Endothelial cell of umbilical vein (primary cell): ENCODE measurements around the gene PPP1CA. TPM values are rescaled to one million over a fixed set of nuclear protein-coding genes. Genes with fewer than 3 reads are reported as not detected.

Source experiments
- BruUV-seq: library from RNA; stranded (reverse); fragments of 400-500 nt; replicated peaks from 2 replicates; lab custom pipeline; 2021; lab: Mats Ljungman, UMichigan
- CTCF ChIA-PET: fragments of 300-600, 350-600 bp; sonication (Branson Sonifier 250); formaldehyde crosslinking; loops from one replicate; lab custom pipeline; 2021; ENCODE audit warnings: antibody characterized with exemption, inconsistent platforms; lab: Charles Lee
- POLR2A ChIA-PET: fragments of 300-600, 350-600 bp; sonication (Branson Sonifier 250); formaldehyde crosslinking; loops from one replicate; lab custom pipeline; 2021; ENCODE audit warnings: antibody characterized with exemption, inconsistent platforms; lab: Charles Lee
- DNase-seq: peaks from one replicate; pipeline ENCODE4 v3.0.0-alpha.2; 2011; ENCODE audit warnings: low read depth, low spot score
- FAIRE-seq: peaks from 2 replicates; lab custom pipeline; 2011; peaks lifted over from hg19 to GRCh38; lab: Jason Lieb, UNC
- H2AFZ ChIP-seq: 2 replicates; pipeline ENCODE4 v1.6.0; 2012; ENCODE audit warnings: low read depth, low read length, control low read depth, inconsistent platforms
- H3K27ac ChIP-seq: 2 replicates; pipeline ENCODE4 v1.5.1; 2011; ENCODE audit warnings: low read depth, mild to moderate bottlenecking, control low read depth, low read length, moderate library complexity; ENCODE audit not compliant: insufficient read depth
- H3K27me3 ChIP-seq, 2 experiments: 2 replicates each; pipeline versions ENCODE4 v1.6.0 to v1.6.1; 2011; ENCODE audit warnings: low read length in 2 of 2, mixed read lengths in 1 of 2; ENCODE audit not compliant: control insufficient read depth in 2 of 2, insufficient read depth in 2 of 2
- H3K36me3 ChIP-seq, 2 experiments: 2 replicates in 1 of 2; 3 replicates in 1 of 2; pipeline ENCODE4 v1.5.1; 2011; ENCODE audit warnings: low read length in 2 of 2, mild to moderate bottlenecking in 1 of 2, moderate library complexity in 1 of 2; ENCODE audit not compliant: control insufficient read depth in 2 of 2, insufficient read depth in 2 of 2; ENCODE audit errors: extremely low read depth in 1 of 2
- H3K4me1 ChIP-seq: 3 replicates; pipeline ENCODE4 v1.5.1; 2011; ENCODE audit warnings: mild to moderate bottlenecking, low read length; ENCODE audit not compliant: control insufficient read depth, insufficient read depth; ENCODE audit errors: extremely low read depth
- H3K4me2 ChIP-seq: 2 replicates; pipeline ENCODE4 v1.6.1; 2011; ENCODE audit warnings: low read length, control low read depth, mixed read lengths; ENCODE audit not compliant: insufficient read depth
- H3K4me3 ChIP-seq, 3 experiments: fragments of 200-600 bp in 1 of 3; sonication (generic), shearing (Covaris generic) in 1 of 3; replicated peaks in 1 of 3; 2 replicates each; pipeline ENCODE4 v1.5.1; 2011 to 2016; ENCODE audit warnings: control low read depth in 3 of 3, low read length in 3 of 3, mild to moderate bottlenecking in 2 of 3, inconsistent platforms in 1 of 3, low read depth in 1 of 3, moderate library complexity in 1 of 3; ENCODE audit not compliant: insufficient read depth in 1 of 3
- H3K79me2 ChIP-seq: 2 replicates; pipeline ENCODE4 v1.6.0; 2012; ENCODE audit warnings: low read length, inconsistent platforms; ENCODE audit not compliant: control insufficient read depth, insufficient read depth
- H3K9ac ChIP-seq: replicated peaks from 2 replicates; pipeline ENCODE3; 2011; ENCODE audit warnings: low read length, control low read depth; ENCODE audit not compliant: insufficient read depth; ENCODE audit errors: extremely low read depth
- H3K9me1 ChIP-seq: replicated peaks from 3 replicates; pipeline ENCODE4 v1.6.0; 2011; ENCODE audit warnings: mild to moderate bottlenecking, low read length; ENCODE audit not compliant: control insufficient read depth, insufficient read depth; ENCODE audit errors: extremely low read depth
- H3K9me3 ChIP-seq: replicated peaks from 2 replicates; pipeline ENCODE4 v1.5.1; 2012; ENCODE audit warnings: low read length, inconsistent platforms; ENCODE audit not compliant: control insufficient read depth, insufficient read depth
- H4K20me1 ChIP-seq: replicated peaks from 2 replicates; pipeline ENCODE3; 2011; ENCODE audit warnings: mild to moderate bottlenecking, low read length; ENCODE audit not compliant: control insufficient read depth, insufficient read depth; ENCODE audit errors: extremely low read depth
- CTCF ChIP-seq, 2 donors: IDR thresholded peaks; 1 replicate in 1 of 2; 2 replicates in 1 of 2; pipeline ENCODE4 v1.5.1; 2011; ENCODE audit warnings: low read length in 2 of 2, mild to moderate bottlenecking in 2 of 2, moderate library complexity in 2 of 2, control low read depth in 1 of 2, inconsistent platforms in 1 of 2, low read depth in 1 of 2; ENCODE audit not compliant: insufficient read depth in 1 of 2; ENCODE audit errors: extremely low read depth in 1 of 2
- EZH2 ChIP-seq: IDR thresholded peaks from 2 replicates; pipeline ENCODE4 v1.6.1; 2012; ENCODE audit warnings: borderline replicate concordance, low read depth, mild to moderate bottlenecking, moderate library complexity, low read length, inconsistent platforms; ENCODE audit not compliant: severe bottlenecking
- FOS ChIP-seq: IDR thresholded peaks from 2 replicates; pipeline ENCODE4 v1.6.1; 2011; ENCODE audit warnings: mild to moderate bottlenecking, low read length, moderate library complexity, borderline replicate concordance; ENCODE audit not compliant: insufficient read depth
- GATA2 ChIP-seq: IDR thresholded peaks from 2 replicates; pipeline ENCODE4 v1.7.0; 2011; ENCODE audit warnings: low read depth, mild to moderate bottlenecking, moderate library complexity, mixed read lengths, low read length; ENCODE audit not compliant: insufficient read length, insufficient read depth
- JUN ChIP-seq: IDR thresholded peaks from 2 replicates; pipeline ENCODE4 v1.6.1; 2011; ENCODE audit warnings: borderline replicate concordance, low read depth; ENCODE audit not compliant: insufficient read length, insufficient read depth
- MAX ChIP-seq: IDR thresholded peaks from 2 replicates; pipeline ENCODE4 v1.6.1; 2011; ENCODE audit not compliant: insufficient read depth, insufficient read length
- MYC ChIP-seq: IDR thresholded peaks from one replicate; pipeline ENCODE4 v1.6.1; 2011; ENCODE audit warnings: mild to moderate bottlenecking, low read depth, low read length
- POLR2A ChIP-seq: IDR thresholded peaks from 2 replicates; pipeline ENCODE4 v1.6.1; 2012; ENCODE audit warnings: low read depth, mild to moderate bottlenecking, control low read depth, low read length
- POLR2AphosphoS5 ChIP-seq: IDR thresholded peaks from 2 replicates; pipeline ENCODE4 v1.6.1; 2012; ENCODE audit warnings: low read depth, mild to moderate bottlenecking, control low read depth, low read length, moderate library complexity; ENCODE audit not compliant: insufficient read depth
- dilution Hi-C: fragments of 300-500 bp; cut with MboI; formaldehyde crosslinking; loops from one replicate; pipeline ENCODE4 v1.15.0; 2019; ENCODE audit warnings: low sequenced_read_pairs; ENCODE audit not compliant: extremely low pct_ligation_motif_present
- intact Hi-C: fragments of 100-400 bp; cut with micrococcal nuclease; formaldehyde crosslinking; loops from one replicate; pipeline ENCODE4 v1.10.0; 2022
- polyA plus RNA-seq, 4 experiments: library from polyadenylated mRNA; depleted of rRNA in 3 of 4; stranded (reverse) in 3 of 4; unstranded in 1 of 4; fragments of >200 nt; gene quantifications; 2 replicates each; pipeline versions ENCODE4 v1.2.1 to v1.2.3, GENCODE V29; 2011 to 2012; ENCODE audit warnings: missing spikeins in 1 of 4
- total RNA-seq: library from RNA; stranded (reverse); gene quantifications from 2 replicates; pipeline ENCODE4 v1.2.3, GENCODE V29; 2021

PPP1CA gene
- total and polyA plus RNA-seq, 2 donors (not counting 3 experiments of a cell fraction or from before 2014, with no cell fraction given): 192 to 419 TPM

- Histone ChIP-seq H4K20me1 (no peaks in the 10 kb centered on the region), H3K9me3 (no peaks in the 10 kb centered on the region), H3K79me2 (no peaks in the 10 kb centered on the region), H3K4me1 (peaks cover 7% of the 10 kb centered on the region), H3K4me3 (no peak overlapping the region), H3K4me2 (no peak overlapping the region), H2AFZ (no peak overlapping the region), H3K27ac (no peak overlapping the region), H3K36me3 (no peaks in the 10 kb centered on the region), H3K9ac (no peak overlapping the region), H3K9me1 (no peaks in the 10 kb centered on the region), H3K27me3 (no peaks in the 10 kb centered on the region)
- intact Hi-C loops (no loop called here), dilution Hi-C loops (no loop called here)
- ChIA-PET CTCF (interaction anchor here (0.8 to 1.4 kb wide), 9 partner anchors 8 to 208 kb away, joined by 3 to 10 read pairs (median 4); partner anchors contain the start of genes AIP, CORO1B, PPP1CA and RAD9A), POLR2A (interaction anchor here (1.5 kb wide), 1 partner anchor 10 kb away, joined by 4 read pairs; no protein-coding TSS in a partner anchor)
- DNase-seq: no peak
- FAIRE-seq: no peak
- BruUV-seq: no TSS peak
- TF ChIP-seq GATA2 (no peak), POLR2A (no peak), MYC (no peak)
These were observed 49.4 kb upstream of the PPP1CA start for GRCh38 chr11:67450796-67451657.

GRCh38 chr11:67449116-67449844, 47.6 kb upstream of the PPP1CA start:
- ChIA-PET POLR2A (interaction anchor here (0.6 kb wide), 1 partner anchor 14 kb away, joined by 3 read pairs; no protein-coding TSS in a partner anchor), CTCF (interaction anchor here (0.8 to 1.6 kb wide), 2 partner anchors 47 to 66 kb away, joined by 3 read pairs; partner anchors contain the start of gene PPP1CA)
- H3K9ac ChIP-seq: no peak overlapping the region
- no peak for TF ChIP-seq EZH2
- no peak for TF ChIP-seq FOS
- no peak for TF ChIP-seq JUN
- TF ChIP-seq GATA2: no peak
- TF ChIP-seq MYC: no peak
- TF ChIP-seq POLR2A: no peak
- TF ChIP-seq MAX: no peak
- no peak for TF ChIP-seq CTCF (IDR thresholded peaks at IDR 0.05; ENCODE audit: extremely low read depth in 1 of 2, insufficient read depth in 1 of 2, low read depth in 1 of 2, low read length in 2 of 2)
- no peak for TF ChIP-seq POLR2AphosphoS5
- no peaks in the 10 kb centered on the region for H3K79me2 ChIP-seq
- no TSS peak for BruUV-seq
- no peaks in the 10 kb centered on the region for H3K36me3 ChIP-seq
- H3K4me1 ChIP-seq: peaks cover 7% of the 10 kb centered on the region
- H3K9me1 ChIP-seq: no peaks in the 10 kb centered on the region
- dilution Hi-C loops (no loop called here), intact Hi-C loops (no loop called here)
- FAIRE-seq (no peak), DNase-seq (no peak)
- no peak overlapping the region for H2AFZ ChIP-seq
- H3K27ac ChIP-seq: no peak overlapping the region
- no peaks in the 10 kb centered on the region for H4K20me1 ChIP-seq
- H3K9me3 ChIP-seq: no peaks in the 10 kb centered on the region
- H3K4me2 ChIP-seq: no peak overlapping the region
- H3K27me3 ChIP-seq: no peaks in the 10 kb centered on the region
- H3K4me3 ChIP-seq: no peak overlapping the region
